Measurements from ENCODE around the gene RTL9.

DNA sequence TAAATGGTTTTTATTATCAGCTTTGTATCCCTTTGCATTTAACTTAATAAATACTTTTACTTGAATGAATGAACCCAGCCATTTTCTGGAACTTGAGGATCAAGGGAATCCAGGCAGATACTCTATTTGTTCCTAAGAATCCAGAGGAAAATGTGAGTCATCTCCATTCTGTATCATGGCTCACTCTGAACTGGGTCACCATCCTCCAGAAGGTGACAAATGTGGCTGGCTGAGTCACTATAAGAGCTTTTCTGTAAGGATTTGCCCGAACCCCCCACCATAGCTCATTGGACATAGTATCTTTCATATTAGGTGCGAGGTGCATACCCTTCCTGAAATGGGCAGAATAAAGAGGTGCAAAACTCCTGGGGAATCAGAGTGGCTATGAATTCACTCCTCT is 25.8 kb downstream of the RTL9 start:
- TF ChIP-seq, protein P1, sequence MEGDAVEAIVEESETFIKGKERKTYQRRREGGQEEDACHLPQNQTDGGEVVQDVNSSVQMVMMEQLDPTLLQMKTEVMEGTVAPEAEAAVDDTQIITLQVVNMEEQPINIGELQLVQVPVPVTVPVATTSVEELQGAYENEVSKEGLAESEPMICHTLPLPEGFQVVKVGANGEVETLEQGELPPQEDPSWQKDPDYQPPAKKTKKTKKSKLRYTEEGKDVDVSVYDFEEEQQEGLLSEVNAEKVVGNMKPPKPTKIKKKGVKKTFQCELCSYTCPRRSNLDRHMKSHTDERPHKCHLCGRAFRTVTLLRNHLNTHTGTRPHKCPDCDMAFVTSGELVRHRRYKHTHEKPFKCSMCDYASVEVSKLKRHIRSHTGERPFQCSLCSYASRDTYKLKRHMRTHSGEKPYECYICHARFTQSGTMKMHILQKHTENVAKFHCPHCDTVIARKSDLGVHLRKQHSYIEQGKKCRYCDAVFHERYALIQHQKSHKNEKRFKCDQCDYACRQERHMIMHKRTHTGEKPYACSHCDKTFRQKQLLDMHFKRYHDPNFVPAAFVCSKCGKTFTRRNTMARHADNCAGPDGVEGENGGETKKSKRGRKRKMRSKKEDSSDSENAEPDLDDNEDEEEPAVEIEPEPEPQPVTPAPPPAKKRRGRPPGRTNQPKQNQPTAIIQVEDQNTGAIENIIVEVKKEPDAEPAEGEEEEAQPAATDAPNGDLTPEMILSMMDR (IDR thresholded peaks at IDR 0.05), result no peak
- TF ChIP-seq POLR2A (IDR thresholded peaks at IDR 0.05), result no peak

Data from lower leg skin (tissue), 3 donors.